GM18517 (cell line): ENCODE measurements around the gene MPP2.
"Not testable (repeated sequence)": the region's sequence is repeated elsewhere in the genome, so short reads cannot be mapped to it uniquely, and the experiment has no call there.

Experiments
- ATAC-seq: cut with Tn5 transposase; IDR thresholded peaks from one replicate; pipeline ENCODE4 v1.9.1; 2021; ENCODE audit warnings: mild to moderate bottlenecking, moderate library complexity; ENCODE audit not compliant: unreplicated experiment

MPP2 gene

DNA sequence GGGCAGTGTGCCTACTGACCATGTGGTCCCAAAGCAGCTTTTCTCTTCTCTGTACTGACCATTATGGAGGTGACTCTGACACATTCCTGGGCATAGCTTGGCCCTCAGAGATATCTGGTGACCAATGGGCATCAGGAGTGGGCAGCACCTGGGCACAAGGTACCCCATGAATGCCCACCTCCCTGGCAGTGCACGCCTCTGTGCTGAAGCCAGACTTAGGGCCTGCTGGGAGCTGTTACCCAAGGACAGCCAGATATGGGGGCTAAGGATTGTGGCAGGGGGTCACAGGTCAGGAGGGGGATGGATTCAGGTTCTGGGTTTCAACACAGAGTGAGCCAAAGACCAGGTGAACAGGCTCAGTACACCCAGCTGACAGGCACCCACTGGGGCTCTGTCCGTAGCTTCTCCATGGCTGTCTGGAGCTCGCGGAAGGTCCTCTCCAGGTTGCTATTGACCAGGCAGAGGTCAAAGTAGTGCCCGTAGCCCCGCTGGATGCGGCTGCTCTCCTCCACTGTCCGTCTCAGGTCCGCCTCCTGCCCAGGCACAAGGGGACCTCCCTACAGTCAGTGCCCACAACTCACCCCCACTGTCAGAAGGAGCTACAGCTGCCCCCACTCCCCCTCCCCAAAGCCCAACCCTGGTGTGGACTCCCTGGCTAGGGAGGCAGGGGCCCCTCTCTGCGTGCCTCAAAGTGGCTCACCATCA lies 29.7 kb downstream of the MPP2 start:
- no peak for ATAC-seq

DNA sequence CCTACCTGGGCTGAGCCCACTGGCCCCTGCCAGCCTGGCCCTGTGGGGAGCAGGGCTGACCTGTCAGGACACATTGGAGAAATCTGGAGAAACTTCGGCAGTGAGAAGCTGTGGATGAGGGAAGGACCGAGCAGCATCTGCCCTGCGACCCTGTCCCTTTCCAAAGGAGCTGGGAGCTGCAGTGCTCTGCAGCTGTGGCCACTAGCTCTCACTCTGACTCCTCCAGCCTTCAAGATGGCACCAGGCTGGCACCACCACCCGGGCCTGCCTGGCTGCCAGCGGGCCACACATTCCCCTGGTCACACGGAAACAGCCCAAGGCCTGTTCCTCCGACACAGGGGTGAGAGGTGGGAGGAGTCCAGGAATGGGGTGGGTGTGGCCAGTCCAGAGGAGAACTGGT lies 30.3 kb downstream of the MPP2 start:
- no peak for ATAC-seq

DNA sequence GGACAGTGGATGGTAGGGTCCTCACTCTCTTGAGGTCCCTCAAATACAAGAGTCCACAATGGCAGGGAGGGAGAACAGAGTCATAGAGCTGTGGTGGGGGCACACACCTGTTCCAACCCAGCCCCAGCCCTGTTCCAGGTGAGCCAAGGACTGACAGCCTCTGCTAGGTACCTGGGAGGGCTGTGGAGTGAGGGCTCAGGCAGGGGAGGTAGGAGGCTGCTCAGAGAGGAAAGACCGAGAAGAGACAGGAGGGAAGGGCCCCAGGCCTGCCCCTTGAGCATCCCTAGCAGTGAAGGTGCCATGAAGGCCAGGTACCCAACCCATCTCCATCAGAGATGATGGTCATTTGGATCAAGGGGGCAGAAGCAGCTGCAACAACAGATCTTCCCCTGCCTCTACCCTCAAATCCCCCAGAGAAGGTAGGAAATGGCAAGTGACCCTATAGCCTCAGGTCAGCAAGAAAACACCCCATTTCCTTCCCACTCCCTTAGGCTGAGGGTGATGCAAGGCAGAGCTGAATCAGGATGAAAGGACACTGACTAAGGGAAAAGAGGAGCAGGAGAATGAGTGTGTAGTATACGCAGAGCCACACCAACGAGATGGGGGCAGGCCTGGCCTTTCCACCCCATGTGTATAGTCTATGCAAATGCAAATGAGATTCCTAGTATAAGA lies 31.7 kb downstream of the MPP2 start:
- ATAC-seq, result no peak

DNA sequence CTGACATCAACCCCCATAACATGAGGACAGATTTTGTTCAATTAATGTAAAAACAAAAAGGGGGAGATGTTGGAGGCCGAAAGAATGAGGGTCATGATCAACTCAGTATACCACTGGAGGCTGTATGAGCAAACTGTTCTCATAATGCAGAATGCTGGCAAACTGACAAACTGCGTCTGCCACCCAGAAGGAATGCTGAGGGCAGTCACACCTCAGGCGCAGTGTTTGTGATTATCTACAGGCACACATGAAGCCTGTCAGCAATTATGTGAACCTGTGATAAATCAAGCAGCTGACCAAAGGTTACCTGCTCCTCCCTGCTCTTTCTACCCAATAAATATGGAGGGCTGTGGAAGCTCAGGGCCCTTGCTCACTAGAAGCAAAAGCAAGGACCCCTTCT lies 33.0 kb downstream of the MPP2 start:
- no peak for ATAC-seq

DNA sequence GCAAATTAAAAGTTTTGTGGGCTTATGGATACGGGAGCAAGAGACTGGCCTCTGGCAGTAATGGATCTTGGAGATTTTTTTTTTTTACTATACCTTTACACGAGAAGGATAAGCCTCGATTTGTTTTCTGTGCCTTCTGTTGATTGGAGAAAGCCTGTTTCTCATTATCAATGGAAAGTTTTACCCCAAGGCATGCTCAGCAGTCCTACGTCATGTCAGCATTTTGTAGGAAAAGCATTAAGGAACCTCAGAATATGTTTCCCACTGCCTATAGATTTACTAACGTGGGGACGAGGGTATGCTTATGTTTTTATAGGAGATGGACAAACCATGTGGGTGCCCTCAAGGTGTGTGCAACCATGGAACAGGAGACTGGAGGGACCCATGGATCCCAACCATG lies 33.5 kb downstream of the MPP2 start:
- ATAC-seq, result no peak

DNA sequence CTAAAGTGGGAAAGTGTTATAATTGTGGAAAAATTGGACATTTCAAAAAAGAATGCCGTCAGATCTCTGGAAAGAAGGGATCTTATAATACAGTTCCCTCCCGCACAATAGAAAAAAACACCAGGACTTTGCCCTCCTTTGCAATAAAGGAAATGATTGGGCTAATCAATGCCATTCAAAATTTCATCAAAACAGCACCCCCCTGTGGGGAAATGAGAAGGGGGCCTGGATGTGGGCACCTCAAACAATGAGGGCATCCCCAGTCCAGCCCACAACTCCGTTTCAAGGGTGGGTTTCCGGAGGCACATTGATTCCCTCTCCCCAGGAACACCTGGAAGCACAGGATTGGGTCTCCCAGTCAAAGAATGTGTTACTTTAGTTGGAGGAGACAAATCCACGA lies 34.2 kb downstream of the MPP2 start:
- ATAC-seq, result no peak

DNA sequence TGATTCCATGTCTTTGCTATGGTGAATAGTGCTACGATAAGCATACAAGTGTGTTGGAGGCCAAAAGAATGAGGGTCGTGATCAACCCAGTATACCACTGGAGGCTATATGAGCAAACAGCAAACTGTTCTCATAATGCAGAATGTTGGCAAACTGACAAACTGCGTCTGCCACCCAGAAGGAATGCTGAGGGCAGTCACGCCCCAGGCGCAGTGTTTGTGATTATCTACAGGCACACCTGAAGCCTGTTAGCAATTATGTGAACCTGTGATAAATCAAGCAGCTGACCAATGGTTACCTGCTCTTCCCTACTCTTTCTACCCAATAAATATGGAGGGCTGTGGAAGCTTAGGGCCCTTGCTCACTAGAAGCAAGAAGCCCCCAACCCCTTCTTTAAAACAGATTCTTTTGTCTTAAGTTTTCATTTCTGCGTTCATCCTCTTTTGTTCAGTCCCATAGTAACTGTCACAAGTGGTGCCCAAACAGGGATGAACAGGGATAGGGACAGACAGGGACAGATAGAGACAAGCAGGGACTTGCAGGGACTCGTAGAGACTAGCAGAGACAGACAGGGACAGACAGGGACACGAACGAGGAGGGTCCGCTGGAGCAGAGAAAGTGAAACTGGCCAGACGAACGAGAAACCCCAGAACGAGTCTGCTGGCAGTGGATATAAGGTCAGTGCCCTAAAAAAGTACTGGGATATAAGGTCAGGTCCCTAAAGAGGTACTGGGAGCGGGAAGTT lies 35.2 kb downstream of the MPP2 start:
- ATAC-seq, result no peak

DNA sequence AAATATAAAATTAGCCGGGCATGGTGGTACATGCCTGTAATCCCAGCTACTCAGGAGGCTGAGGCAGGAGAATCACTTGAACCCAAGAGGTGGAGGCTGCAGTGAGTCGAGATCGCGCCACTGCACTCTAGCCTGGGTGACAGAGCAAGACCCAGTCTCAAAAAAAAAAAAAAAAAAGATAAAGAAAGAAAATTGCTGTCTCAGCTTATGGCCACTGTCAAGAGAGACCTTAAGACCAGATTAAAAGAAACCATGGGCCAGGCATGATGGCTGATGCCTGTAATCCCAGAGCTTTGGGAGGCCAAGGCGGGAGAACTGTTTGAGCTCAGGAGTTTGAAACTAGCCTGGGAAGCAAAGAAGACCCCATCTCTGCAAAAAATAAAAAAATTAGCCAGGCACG lies 38.3 kb downstream of the MPP2 start:
- ATAC-seq, result not testable (repeated sequence)

DNA sequence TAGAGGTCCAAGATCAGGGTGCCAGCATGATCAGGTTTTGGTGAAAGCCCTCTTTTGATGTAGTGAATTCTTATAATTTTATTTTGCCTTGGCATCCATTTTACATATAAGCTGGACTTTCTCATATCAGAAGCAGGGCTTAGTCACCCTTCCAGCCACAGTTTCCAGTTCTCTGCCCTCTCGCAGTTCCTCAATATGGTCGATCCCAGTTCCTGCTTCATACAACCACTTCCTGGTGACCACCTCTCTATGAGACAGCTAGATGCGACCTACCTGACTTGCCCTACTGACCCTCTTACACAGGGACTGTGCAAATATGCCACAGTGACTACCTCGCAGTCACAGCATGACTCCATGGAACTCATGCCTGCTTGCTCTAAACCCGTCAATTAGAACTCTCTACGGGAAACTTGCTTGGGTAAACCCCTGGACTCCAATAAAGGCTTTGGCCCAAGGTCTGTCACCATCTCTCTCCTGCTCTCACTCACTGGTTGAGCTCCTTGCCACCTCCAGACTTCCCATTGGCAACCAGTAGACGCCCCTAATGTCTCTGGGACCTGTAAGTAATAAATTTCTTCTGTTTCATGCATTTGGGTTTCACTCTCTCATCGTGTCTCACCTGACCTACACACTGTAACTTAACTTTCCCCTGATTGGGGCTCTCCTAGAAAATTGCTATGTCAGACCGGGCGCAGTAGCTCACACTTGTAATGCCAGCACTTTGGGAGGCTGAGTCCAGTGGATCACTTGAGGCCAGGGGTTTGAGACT lies 38.9 kb downstream of the MPP2 start:
- no peak for ATAC-seq

DNA sequence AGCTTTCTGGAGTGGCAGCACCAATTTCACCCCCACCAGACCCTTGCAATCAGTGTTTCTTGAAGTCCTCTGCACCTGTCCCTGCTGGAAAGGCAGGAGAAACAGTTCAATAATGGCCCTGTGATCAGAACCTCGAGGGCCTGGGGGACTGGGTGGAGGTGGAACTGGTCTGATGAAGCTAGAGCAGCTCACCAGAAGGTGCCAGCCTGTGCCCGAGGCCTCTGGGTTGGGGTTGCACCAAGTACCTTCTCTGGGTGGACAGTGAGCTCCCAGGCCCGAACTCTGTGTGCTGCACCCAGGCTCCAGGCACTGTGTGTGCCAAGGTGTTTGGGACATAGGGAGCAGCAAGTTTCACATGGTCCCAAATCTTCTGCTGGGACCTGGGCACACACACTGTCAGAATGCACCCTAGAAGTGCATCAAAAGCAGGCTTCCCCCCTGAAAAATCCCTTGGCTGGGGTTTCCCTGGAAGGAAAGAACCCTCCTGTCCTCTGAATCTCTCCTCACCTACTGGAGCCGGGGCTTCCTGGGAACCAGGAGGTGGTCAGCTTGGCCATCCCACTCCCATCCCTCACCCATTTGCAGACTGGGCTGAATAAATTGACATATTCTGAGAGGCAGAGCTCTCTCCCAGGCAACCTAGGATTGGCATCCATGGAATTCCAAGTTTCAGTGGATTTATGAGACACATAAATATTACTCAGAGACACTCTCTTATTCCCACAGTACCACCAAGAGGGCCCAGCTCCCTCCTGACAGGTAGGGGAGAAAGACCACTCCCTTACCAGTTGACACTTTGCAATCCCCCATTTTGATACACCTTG lies 43.0 kb downstream of the MPP2 start:
- no peak for ATAC-seq

DNA sequence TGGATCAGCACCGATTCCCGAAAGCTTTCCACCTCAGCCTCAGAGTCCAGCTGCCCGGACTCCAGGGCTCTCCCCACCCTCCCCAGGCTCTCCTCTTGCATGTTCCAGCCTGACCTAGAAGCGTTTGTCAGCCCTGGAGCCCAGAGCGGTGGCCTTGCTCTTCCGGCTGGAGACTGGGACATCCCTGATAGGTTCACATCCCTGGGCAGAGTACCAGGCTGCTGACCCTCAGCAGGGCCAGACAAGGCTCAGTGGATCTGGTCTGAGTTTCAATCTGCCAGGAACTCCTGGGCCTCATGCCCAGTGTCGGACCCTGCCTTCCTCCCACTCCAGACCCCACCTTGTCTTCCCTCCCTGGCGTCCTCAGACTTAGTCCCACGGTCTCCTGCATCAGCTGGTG lies 45.4 kb downstream of the MPP2 start:
- no peak for ATAC-seq

DNA sequence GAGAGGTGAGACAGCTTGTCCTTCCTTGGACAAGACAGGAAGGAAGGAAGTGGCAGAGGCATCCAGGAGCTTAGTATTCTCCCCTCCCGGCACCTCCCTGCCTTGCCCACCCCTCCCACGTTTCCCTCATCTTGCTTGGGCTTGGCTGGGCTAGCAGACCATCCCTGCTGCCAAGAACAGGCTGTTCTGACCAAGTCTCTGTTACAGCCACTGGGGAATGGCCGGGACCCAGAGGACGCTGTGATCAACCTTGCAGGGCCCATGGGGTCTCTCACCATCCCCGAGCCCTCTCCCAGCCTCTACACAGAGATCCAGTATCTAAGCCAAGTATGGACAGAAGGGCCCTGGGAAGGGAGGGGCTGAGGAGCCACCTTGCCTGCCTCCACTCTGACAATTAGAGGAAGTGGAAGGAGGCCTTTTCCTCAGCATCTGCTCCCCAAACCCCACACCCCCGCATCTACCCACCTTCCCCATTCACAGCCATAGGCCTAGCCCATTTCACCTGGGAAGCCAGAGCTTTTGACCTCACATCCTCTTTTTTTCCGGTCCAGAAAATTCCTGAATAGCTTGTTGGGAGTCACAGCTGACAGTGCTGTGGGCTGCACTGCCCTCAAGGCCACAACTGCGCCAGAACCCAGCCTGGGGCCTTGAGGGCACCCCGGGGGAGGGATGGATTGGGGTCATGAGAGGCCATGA lies 46.3 kb downstream of the MPP2 start:
- ATAC-seq, result no peak

DNA sequence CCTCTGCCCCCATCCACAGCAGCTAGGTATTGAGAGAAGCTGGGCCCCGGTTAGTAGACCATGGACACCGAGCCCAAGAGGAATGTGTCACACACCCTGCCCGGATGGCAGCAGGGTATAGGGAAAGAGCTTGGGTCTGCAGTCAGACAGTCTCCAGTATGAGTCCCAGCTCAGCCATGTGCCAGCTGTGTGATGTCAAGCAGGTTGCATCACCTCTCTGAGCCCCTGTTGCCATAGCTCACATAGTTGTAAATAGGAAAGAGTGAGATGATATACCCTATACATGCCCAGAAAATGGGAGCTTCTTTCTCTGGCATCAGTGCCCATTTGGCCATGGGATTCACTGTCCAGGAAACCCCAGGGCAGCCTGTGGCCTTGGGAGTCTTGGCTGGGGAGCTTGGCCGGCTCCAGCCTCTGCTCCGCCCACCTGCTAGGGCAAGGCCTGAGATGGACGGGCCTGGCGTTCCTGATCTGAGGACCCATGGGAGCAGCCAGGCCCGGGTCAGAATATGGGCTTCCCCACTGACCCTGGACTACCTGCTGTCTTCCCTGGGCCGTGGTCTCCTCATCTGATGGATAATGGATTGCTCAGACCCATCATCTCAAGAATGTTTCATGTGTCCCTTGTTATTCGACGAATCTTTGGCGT lies 47.1 kb downstream of the MPP2 start:
- ATAC-seq, result no peak

DNA sequence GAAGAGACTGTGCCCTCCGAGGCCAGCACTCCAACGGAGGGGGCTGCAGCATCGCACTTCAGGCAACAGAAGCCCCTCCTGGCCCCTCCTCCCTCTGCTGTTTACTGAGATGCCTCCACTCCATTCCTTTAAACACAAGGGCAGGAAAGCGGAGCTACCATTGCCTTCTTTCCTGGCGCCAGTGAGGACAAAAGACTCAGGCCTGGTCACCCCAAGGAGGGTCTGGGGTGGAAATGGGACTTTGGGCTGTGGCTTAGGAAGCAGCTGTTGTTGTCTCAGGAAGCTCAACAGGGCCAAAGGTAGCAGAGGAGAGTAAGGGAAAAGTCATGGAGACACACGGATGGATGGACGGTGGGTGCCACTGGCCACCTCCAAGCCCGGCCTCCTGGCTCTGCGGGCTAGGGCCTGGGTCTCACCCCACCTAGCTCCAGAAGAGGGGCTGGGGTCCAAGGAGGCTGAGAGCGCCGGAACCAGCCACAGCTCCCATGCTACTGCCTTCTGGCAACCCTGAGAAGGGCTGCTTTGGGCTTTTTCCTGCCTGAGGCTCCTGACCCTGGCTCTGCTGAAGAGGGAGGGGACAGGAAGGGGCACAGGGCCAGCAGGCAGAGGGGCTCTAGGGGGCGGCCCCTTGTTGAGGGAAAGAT lies 49.3 kb downstream of the MPP2 start:
- ATAC-seq, result no peak

DNA sequence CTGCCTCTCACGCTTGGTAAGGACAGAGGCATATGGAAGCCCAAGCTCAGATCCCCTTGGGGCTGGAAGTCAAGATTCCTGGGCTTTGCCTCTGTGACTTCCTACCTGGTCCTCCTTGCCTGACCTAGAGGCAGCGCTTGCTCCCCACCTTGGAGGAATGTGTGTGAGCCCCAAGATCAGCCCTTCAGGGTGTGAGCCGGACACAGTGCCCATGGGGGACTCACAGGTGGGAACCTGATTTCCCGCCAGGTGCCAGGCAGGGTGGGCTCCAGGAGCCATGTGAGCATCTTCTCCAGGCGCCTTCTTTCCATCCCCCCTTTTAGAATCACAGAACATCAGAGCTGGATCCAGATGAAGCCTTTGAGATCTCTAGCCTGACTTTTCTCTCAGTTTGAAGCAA lies 50.2 kb downstream of the MPP2 start:
- ATAC-seq, result no peak

DNA sequence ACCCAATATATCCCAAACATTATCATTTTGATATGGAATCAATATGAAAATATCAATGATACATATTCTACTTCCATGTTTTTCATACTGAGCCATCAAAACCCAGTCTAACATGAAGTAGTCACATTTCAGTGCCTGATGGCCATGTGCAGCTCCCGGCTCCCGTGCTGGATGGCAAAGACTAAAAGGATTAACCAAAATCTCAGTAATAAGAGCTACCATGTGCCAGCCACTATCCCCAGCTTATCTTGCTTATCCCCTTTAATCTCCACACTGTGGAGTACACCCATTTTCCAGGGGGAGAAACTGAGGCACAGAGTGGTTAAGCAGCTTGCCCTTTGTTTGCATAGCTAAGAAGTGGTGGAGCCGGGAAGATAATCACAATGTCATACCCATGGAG lies 51.2 kb downstream of the MPP2 start:
- no peak for ATAC-seq

DNA sequence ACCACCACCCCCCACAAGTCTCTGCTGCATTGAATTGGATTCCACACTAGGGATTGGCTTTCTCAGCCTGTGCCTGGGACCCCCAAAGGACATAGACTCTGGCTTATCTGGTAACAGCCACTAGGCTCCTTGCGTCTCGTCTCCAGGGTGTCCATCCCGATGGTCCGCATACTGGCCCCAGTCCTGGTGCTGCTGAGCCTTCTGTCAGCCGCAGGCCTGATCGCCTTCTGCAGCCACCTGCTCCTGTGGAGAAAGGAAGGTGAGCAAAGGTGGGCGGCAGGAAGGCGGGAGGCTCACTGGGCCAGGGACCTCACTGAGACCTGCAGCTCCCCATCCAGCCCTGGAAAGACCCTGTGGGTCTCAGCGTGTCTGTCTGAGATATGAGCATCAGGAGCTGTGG lies 52.3 kb downstream of the MPP2 start:
- no peak for ATAC-seq

DNA sequence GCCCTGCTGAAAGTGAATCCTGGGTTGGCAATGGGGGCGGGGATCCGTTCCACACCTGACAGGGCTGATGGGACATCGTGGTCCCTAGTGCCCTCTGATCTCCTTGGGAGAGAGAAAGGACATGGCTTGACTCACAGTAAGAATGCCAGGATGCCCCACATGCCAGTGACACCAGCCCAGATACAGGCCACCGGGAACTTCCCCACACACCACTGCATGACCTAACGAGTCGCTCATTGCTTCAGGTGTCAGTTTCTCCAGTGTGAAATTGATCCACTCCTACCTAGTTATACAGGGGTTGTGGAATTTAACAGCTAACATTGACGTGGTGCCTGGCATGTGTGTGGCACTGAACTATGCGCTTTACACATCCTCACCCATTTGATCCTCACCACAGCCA lies 52.8 kb downstream of the MPP2 start:
- no peak for ATAC-seq

DNA sequence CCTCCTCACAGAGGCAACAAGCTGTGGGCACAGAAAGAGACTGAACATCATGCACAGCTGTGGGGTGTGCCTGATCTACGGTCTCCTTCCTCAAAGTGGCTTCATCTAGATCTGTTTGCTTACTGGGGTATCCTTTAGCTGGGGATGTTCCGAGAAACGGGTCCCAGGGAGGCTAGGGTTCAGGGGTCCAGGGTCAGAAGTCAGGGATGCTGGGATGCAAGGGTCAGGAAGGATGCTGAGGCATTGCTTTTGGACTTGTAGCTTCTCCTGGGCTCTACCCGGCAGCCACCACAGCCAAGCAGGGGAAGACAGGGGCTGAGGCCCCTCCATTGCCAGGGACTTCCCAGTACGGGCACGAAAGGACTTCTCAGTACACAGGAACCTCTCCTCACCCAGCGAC lies 53.8 kb downstream of the MPP2 start:
- ATAC-seq, result no peak
